Measurements from ENCODE around the gene DAO. TPM values are rescaled to one million over a fixed set of nuclear protein-coding genes. Genes with fewer than 3 reads are reported as not detected.

The DAO gene
- total and polyA plus RNA-seq, 2 experiments from 2014 or later: 0.88 to 0.90 TPM

GRCh38 chr12:108949976-108950375, 70.1 kb downstream of the DAO start:
- Histone ChIP-seq H3K4me2 (no peak overlapping the region), H3K36me3 (replicated peaks; ENCODE audit: insufficient read depth, low read depth) (no peaks in the 10 kb centered on the region), H3K9me3 (ENCODE audit: low read depth) (no peaks in the 10 kb centered on the region), H3K27ac (no peak overlapping the region), H3K79me2 (no peaks in the 10 kb centered on the region), H3K27me3 (no peaks in the 10 kb centered on the region), H3K4me1 (ENCODE audit: insufficient read depth) (no peaks in the 10 kb centered on the region), H3K9me2 (replicated peaks; ENCODE audit: insufficient read depth) (no peaks in the 10 kb centered on the region), H2AFZ (no peak overlapping the region), H4K20me1 (ENCODE audit: insufficient read depth, poor library complexity, severe bottlenecking) (no peaks in the 10 kb centered on the region), H3K4me3 (no peak overlapping the region)
- TF ChIP-seq EZH2 (IDR thresholded peaks at IDR 0.05; ENCODE audit: borderline replicate concordance) (no peak), EZH2phosphoT487 (IDR thresholded peaks at IDR 0.05; ENCODE audit: low read depth, severe bottlenecking, unreplicated experiment) (no peak)
- TF ChIP-seq, protein P1, sequence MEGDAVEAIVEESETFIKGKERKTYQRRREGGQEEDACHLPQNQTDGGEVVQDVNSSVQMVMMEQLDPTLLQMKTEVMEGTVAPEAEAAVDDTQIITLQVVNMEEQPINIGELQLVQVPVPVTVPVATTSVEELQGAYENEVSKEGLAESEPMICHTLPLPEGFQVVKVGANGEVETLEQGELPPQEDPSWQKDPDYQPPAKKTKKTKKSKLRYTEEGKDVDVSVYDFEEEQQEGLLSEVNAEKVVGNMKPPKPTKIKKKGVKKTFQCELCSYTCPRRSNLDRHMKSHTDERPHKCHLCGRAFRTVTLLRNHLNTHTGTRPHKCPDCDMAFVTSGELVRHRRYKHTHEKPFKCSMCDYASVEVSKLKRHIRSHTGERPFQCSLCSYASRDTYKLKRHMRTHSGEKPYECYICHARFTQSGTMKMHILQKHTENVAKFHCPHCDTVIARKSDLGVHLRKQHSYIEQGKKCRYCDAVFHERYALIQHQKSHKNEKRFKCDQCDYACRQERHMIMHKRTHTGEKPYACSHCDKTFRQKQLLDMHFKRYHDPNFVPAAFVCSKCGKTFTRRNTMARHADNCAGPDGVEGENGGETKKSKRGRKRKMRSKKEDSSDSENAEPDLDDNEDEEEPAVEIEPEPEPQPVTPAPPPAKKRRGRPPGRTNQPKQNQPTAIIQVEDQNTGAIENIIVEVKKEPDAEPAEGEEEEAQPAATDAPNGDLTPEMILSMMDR (IDR thresholded peaks at IDR 0.05; ENCODE audit: poor library complexity): no peak
- 89% methylated on average over 1 of the region's 1 CpG for WGBS (ENCODE audit: low lambda C conversion rate, missing lambda C conversion rate)
- no peak for DNase-seq (ENCODE audit: low spot score)

MicroRNAs encoded within 50 kb of the gene (microRNA counts, 767-probe panel; counts per million panel counts)
- microRNA hsa-miR-619: not detected

Small RNAs within 50 kb of the gene (microRNA-seq; reads per million reads assigned to microRNA genes)
- not detected for gene MIR619

Small RNAs within 50 kb of the gene (small RNA-seq; reads per million reads assigned to genes)
- gene MIR619: not detected
- not detected for gene RNU6-361P

Other genes with a start within 250 kb of the DAO start
- 0.37 and 0.72 TPM in 2 replicates for gene SELPLG, start 246.2 kb upstream of the DAO start, total RNA-seq
- 1.5 and 1.8 TPM in 2 replicates for gene SELPLG, start 246.2 kb upstream of the DAO start, polyA plus RNA-seq
- gene CORO1C, start 148.6 kb upstream of the DAO start, total RNA-seq: 109 and 137 TPM in 2 replicates
- gene CORO1C, start 148.6 kb upstream of the DAO start, polyA plus RNA-seq: 76.5 and 110 TPM in 2 replicates
- 8.2 and 8.9 TPM in 2 replicates for gene SSH1, start 22.5 kb upstream of the DAO start, total RNA-seq
- gene SSH1, start 22.5 kb upstream of the DAO start, polyA plus RNA-seq: 7.4 and 12.2 TPM in 2 replicates
- 0.27 TPM in 1 of 2 replicates, not detected in the other for gene SVOP, start 141.0 kb downstream of the DAO start, total RNA-seq
- gene SVOP, start 141.0 kb downstream of the DAO start, polyA plus RNA-seq: 0.45 TPM in 1 of 2 replicates, not detected in the other
- 13.8 and 19.8 TPM in 2 replicates for gene USP30, start 172.5 kb downstream of the DAO start, total RNA-seq
- gene USP30, start 172.5 kb downstream of the DAO start, polyA plus RNA-seq: 11.2 and 12.5 TPM in 2 replicates
- 10.1 and 14.0 TPM in 2 replicates for gene ALKBH2, start 213.4 kb downstream of the DAO start, total RNA-seq
- 18.6 and 22.1 TPM in 2 replicates for gene ALKBH2, start 213.4 kb downstream of the DAO start, polyA plus RNA-seq
- gene UNG, start 217.5 kb downstream of the DAO start, total RNA-seq: 35.7 and 40.4 TPM in 2 replicates
- gene UNG, start 217.5 kb downstream of the DAO start, polyA plus RNA-seq: 35.3 and 41.2 TPM in 2 replicates
- 9.3 and 13.3 TPM in 2 replicates for gene ACACB, start 236.5 kb downstream of the DAO start, total RNA-seq
- gene ACACB, start 236.5 kb downstream of the DAO start, polyA plus RNA-seq: 3.8 and 3.9 TPM in 2 replicates